ENCODE results near the gene TMEM184A. TPM values are rescaled to one million over a fixed set of nuclear protein-coding genes. Genes with fewer than 3 reads are reported as not detected.

The TMEM184A gene
- total and polyA plus RNA-seq, 2 of the 4 experiments (the other 2 are of a cell fraction): 0.36 to 1.9 TPM

DNA sequence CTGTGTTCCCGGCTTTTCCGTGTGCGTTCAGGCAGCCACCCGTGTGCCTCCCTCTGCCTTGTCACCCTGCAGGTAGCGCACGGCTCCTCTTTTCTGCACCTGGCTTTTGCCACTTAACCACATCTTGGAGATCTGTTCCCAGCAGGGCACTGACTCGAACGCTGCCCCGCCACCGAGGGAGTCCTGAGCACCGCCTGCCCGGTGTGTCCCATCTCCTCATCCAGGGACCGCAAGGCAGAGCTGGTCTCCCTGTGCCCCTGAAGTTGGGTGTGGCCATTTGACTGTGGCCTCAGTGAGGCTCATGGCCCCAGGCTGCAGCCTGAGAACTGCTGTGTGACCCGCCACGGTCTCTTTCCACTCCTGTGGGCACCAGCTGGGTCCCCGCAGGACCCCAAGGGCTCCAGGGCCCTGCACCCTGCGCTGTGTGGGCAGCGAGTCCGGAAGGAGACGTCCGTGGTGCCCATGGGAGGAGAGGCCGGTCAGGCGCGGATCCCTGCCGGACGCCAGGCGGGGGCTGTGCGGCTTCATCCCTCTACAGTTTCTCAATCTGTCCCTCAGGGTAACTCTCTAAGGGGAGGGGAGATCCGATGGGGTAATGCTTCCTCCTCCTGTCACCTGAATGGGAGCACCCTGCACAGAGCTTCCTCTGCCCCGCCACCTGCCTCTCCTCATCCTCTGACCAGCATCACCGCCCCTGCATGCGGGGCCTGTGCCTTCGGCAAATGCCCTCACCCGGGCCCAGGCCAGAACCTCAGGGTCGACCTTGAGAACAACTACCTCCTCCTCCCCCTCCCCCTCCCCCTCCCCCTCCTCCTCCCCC, 50.1 kb downstream of the TMEM184A start (continued):
- no peak for TF ChIP-seq MXI1 (IDR thresholded peaks at IDR 0.05; ENCODE audit: borderline replicate concordance, low read depth, low read length)

DNA sequence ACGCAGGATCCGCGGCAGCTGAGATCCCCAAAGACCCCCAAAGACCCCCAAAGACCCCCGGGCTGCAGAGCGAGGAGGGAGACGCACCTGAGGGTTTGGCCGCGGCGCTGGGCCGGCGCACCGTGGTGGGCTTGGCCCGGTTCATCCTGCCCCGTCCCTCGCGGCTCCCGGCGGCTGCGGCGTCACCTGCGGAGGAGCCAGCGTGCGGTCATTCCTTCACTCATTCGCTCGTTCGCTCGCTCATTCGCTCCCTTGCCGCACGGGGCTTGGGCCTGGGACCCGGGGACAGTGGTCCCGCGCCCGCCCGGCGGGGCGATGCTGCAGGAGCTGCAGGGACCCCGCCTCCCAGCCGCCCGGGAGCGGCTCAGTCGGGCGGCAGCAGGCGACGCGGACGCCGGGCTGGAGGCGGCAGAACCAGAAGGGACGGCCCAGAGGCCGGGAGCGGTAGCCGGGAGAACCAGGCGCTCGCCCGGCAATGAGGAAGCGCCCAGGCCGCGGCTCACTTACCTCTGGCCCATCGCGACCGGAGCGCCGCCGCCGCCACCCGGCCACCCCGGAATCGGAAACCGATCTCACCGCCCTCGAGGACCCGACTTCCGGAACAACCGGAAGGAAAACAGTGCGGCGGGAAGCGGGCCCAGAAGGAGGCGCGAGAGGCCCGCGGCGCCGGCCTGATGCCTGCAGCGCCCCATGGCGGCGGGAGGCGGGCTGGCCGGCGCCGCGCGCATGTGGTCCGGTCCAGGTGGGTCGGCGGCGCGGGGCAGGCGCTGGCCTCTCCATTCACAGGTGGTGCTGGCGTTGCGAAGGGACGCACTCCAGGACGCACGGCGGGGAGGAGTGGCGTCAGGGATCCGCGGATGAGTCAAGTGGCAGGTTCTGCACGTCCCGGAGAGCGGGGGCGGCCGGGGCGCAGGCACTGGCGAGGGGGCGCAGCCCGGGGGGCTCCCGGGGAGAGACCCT, 51.9 kb downstream of the TMEM184A start, which contains the start of gene INTS1:
INTS1 (minus strand) TSS at position 574 of the 960 bp plus-strand sequence; CDS start at position 145, 429 bp downstream.
- dilution Hi-C loops (cut with HindIII; ENCODE audit: low sequenced_read_pairs, unreplicated experiment): no loop called here
- H3K4me3 ChIP-seq (ENCODE audit: insufficient read depth, low read depth, low read length): peak within 1 kb of the TSS; percentile 98
- CTCF ChIA-PET: interaction anchor here (0.8 kb wide), 1 partner anchor 33 kb away, joined by 3 read pairs; no protein-coding TSS in a partner anchor
- H2BK5ac ChIP-seq (ENCODE audit: low read depth, low read length, poor library complexity, severe bottlenecking): peak within 1 kb of the TSS; percentile 91
- peak within 1 kb of the TSS; percentile 98 for H2BK120ac ChIP-seq (ENCODE audit: low read depth, low read length)
- H3K9me3 ChIP-seq (ENCODE audit: control insufficient read depth, insufficient read depth, low read length): no peaks in the 10 kb centered on the region
- H3K4me2 ChIP-seq (ENCODE audit: low read depth, low read length): peak within 1 kb of the TSS; percentile 95
- H3K27ac ChIP-seq (ENCODE audit: insufficient read depth, low read length): peak within 1 kb of the TSS; percentile 84
- peak within 1 kb of the TSS; percentile 95; the same call in 1 of the 2 replicates for H3K14ac ChIP-seq (replicated peaks; ENCODE audit: low read depth, low read length)
- peak within 1 kb of the TSS; percentile 72; the same call in 1 of the 2 replicates for H4K5ac ChIP-seq (ENCODE audit: low read depth, low read length)
- H3K79me1 ChIP-seq (ENCODE audit: low read depth in 1 of 2, low read length in 2 of 2): peaks cover 16 to 45% of the 10 kb centered on the region in 2 experiments
- peak within 1 kb of the TSS; percentile 71 for H3K56ac ChIP-seq (ENCODE audit: extremely low read depth, insufficient read depth, low read length)
- H3K4ac ChIP-seq (ENCODE audit: low read depth, low read length): peak within 1 kb of the TSS; percentile 96
- H3K23ac ChIP-seq (ENCODE audit: low read depth, low read length): peak within 1 kb of the TSS; percentile 89; the same call in 1 of the 2 replicates
- no peaks in the 10 kb centered on the region for H3K27me3 ChIP-seq (ENCODE audit: control insufficient read depth, insufficient read depth, low read length)
- H2BK15ac ChIP-seq (ENCODE audit: low read depth, low read length): peak within 1 kb of the TSS; percentile 81; the same call in 1 of the 3 replicates
- peaks cover 32% of the 10 kb centered on the region for H3K36me3 ChIP-seq (ENCODE audit: control insufficient read depth, insufficient read depth, low read length)
- DNase-seq (peak; percentile 85), ATAC-seq (ENCODE audit: low read depth) (peak; percentile 97)
- BruUV-seq (replicated peaks): no TSS peak
- peaks cover 5% of the 10 kb centered on the region for H3K4me1 ChIP-seq (ENCODE audit: control insufficient read depth, insufficient read depth, low read length)
- POLR2A ChIA-PET (ENCODE audit: unreplicated experiment): no interaction called here
- WGBS, 2 experiments (ENCODE audit: extremely low coverage in 2 of 2, insufficient read length in 1 of 2): 0% methylated on average over 78 of the region's 118 CpGs; no CpG with 5 or more reads in 1 of the 2 experiments
- peaks cover 18% of the 10 kb centered on the region for H4K20me1 ChIP-seq (ENCODE audit: insufficient read depth, low read length)
- peak within 1 kb of the TSS; percentile 53; the same call in 1 of the 2 replicates for H3K18ac ChIP-seq (ENCODE audit: low read depth, low read length)
- intact Hi-C loops (cut with micrococcal nuclease): loop anchor here (5.0 kb wide), 1 partner anchor 33 kb away; no protein-coding TSS in a partner anchor
- peak within 1 kb of the TSS; percentile 80; the same call in 1 of the 2 replicates for H2BK20ac ChIP-seq (ENCODE audit: low read depth, low read length)
- peak within 1 kb of the TSS; percentile 96 for H4K91ac ChIP-seq (ENCODE audit: insufficient read depth, low read depth, low read length)
- H2AFZ ChIP-seq (replicated peaks; ENCODE audit: low read length, poor library complexity): peak within 1 kb of the TSS; percentile 100
- in situ Hi-C loops (cut with MboI; ENCODE audit: low sequenced_read_pairs): no loop called here
- H3K9ac ChIP-seq (ENCODE audit: low read depth, low read length): peak within 1 kb of the TSS; percentile 88
- peak within 1 kb of the TSS; percentile 92 to 99; a peak in 2 of 4 replicates for H4K8ac ChIP-seq (ENCODE audit: low read depth in 2 of 2, low read length in 2 of 2)
- peak within 1 kb of the TSS; percentile 90; the same call in 1 of the 2 replicates for H2AK5ac ChIP-seq (ENCODE audit: low read depth, low read length)
- H2AK9ac ChIP-seq (replicated peaks; ENCODE audit: low read depth, low read length, poor library complexity): peak within 1 kb of the TSS; percentile 96
- 0 out of 2 replicates have a peak, but pooled peaks cover 3% of the 10 kb centered on the region for H3K9me1 ChIP-seq (ENCODE audit: insufficient read depth, low read length)
- TF ChIP-seq RAD21 (IDR thresholded peaks at IDR 0.05; ENCODE audit: low read length) (peak; percentile 56), MXI1 (IDR thresholded peaks at IDR 0.05; ENCODE audit: borderline replicate concordance, low read depth, low read length) (peak; percentile 90), RFX5 (IDR thresholded peaks at IDR 0.05; ENCODE audit: low read depth, low read length) (no peak), FOS (IDR thresholded peaks at IDR 0.05; ENCODE audit: low read depth, low read length) (no peak), MAFK (IDR thresholded peaks at IDR 0.05; ENCODE audit: low read depth, low read length) (no peak), BHLHE40 (IDR thresholded peaks at IDR 0.05; ENCODE audit: low read depth, low read length) (peak; percentile 15; the same call in 1 of the 2 replicates), MAZ (IDR thresholded peaks at IDR 0.05; ENCODE audit: borderline replicate concordance, low read depth, low read length) (peak; percentile 24; the same call in 1 of the 2 replicates), NFE2L2 (IDR thresholded peaks at IDR 0.05; ENCODE audit: low read depth, low read length) (no peak), CHD1 (IDR thresholded peaks at IDR 0.05; ENCODE audit: low read depth, low read length) (no peak), POLR2A (IDR thresholded peaks at IDR 0.05; ENCODE audit: low read depth, low read length) (peak; percentile 81)
- TF ChIP-seq, protein P1, sequence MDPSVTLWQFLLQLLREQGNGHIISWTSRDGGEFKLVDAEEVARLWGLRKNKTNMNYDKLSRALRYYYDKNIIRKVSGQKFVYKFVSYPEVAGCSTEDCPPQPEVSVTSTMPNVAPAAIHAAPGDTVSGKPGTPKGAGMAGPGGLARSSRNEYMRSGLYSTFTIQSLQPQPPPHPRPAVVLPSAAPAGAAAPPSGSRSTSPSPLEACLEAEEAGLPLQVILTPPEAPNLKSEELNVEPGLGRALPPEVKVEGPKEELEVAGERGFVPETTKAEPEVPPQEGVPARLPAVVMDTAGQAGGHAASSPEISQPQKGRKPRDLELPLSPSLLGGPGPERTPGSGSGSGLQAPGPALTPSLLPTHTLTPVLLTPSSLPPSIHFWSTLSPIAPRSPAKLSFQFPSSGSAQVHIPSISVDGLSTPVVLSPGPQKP (IDR thresholded peaks at IDR 0.05; ENCODE audit: borderline replicate concordance, low read depth, low read length): no peak
